Measurements from ENCODE around the gene RABGAP1L. TPM values are rescaled to one million over a fixed set of nuclear protein-coding genes. Genes with fewer than 3 reads are reported as not detected.

Gene RABGAP1L
- total and polyA plus RNA-seq, 11 donors: 18.6 to 195 (median 98.4) TPM

DNA sequence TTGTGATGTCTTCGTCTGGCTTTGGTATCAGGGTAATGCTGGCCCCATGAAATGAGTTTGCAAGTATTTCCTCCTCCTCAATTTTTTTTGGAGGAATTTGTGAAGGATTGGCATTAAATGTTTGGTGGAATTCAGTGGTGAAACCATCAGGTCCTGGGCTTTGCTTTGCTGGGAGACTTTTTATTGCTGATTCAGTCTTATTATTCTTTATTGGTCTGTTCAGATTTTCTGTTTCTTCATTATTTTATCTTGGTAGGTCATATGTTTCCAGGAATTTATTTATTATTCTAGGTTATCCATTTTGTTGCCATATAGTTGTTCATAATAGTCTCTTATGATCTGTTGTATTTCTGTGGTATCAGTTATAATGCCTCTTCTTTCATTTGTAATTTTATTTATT, 126.7 kb downstream of the RABGAP1L start:
- peaks cover 0 to 57% (median 27%) of the 10 kb centered on the region in 9 donors for H3K36me3 ChIP-seq
- H3K4me3 ChIP-seq: no peak overlapping the region
- WGBS, 4 donors: 90 to 96% (median 95%) methylated on average over 1 of the region's 1 CpG
- H3K27me3 ChIP-seq: no peaks in the 10 kb centered on the region
- peaks cover 0 to 4% (median 0%) of the 10 kb centered on the region in 12 donors for H3K4me1 ChIP-seq
- DNase-seq (no peak), ATAC-seq (no peak)
- no peak for TF ChIP-seq POLR2A (IDR thresholded peaks at IDR 0.05)
- TF ChIP-seq, protein P1, sequence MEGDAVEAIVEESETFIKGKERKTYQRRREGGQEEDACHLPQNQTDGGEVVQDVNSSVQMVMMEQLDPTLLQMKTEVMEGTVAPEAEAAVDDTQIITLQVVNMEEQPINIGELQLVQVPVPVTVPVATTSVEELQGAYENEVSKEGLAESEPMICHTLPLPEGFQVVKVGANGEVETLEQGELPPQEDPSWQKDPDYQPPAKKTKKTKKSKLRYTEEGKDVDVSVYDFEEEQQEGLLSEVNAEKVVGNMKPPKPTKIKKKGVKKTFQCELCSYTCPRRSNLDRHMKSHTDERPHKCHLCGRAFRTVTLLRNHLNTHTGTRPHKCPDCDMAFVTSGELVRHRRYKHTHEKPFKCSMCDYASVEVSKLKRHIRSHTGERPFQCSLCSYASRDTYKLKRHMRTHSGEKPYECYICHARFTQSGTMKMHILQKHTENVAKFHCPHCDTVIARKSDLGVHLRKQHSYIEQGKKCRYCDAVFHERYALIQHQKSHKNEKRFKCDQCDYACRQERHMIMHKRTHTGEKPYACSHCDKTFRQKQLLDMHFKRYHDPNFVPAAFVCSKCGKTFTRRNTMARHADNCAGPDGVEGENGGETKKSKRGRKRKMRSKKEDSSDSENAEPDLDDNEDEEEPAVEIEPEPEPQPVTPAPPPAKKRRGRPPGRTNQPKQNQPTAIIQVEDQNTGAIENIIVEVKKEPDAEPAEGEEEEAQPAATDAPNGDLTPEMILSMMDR (IDR thresholded peaks at IDR 0.05): no peak
- intact Hi-C loops (cut with DNase I): loop anchor here in 1 of 10 donors (10.0 kb wide), 1 partner anchor 59 kb away; no protein-coding TSS in a partner anchor
- peaks cover 0 to 32% (median 1%) of the 10 kb centered on the region in 12 donors for H3K9me3 ChIP-seq
- no peak overlapping the region for H3K27ac ChIP-seq

DNA sequence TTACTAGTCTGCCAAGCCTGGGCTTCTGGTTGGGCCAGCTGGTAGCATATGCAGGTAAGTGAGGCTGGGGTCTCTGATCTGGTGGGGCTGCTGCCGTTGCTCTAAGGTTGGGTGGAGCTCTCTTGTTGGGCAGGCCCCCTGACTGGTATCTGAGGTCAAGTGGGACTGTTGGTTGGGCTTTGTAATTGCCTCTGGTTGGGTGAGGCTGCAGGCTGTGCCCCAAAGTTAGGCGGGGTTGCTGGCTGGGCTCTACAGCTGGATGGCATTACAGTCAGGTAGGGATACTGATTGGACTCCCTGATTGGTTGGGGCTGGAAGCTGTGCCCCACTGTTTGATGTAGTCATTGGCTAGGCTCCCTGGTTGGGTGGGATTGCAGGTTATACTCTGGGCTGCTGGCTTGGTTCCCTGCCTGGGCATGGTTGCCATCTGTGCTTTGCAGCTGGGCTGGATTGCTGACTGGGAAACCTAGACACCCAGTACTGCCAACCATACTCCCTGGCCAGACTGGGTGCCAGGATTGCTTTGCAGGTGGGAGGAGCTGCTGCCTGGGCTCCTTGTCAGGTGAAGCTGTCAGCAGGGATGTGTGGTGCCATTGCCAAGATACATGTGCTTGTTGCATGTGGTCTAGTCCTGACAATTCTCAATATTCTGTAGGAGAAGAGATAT, 130.5 kb downstream of the RABGAP1L start:
- no peak for TF ChIP-seq POLR2A (IDR thresholded peaks at IDR 0.05)
- TF ChIP-seq, protein P1 (IDR thresholded peaks at IDR 0.05): no peak
- no peaks in the 10 kb centered on the region for H3K27me3 ChIP-seq
- intact Hi-C loops (cut with DNase I): loop anchor here in 1 of 10 donors (10.0 kb wide), 1 partner anchor 55 kb away; no protein-coding TSS in a partner anchor
- H3K27ac ChIP-seq: no peak overlapping the region
- peaks cover 0 to 44% (median 13%) of the 10 kb centered on the region in 9 donors for H3K36me3 ChIP-seq
- H3K4me1 ChIP-seq: peaks cover 0 to 4% (median 0%) of the 10 kb centered on the region in 12 donors
- peaks cover 0 to 35% (median 3%) of the 10 kb centered on the region in 12 donors for H3K9me3 ChIP-seq
- ATAC-seq (peak; percentile 66 to 88 (median 81)), DNase-seq (peak; percentile 10 to 79 (median 34))
- H3K4me3 ChIP-seq: no peak overlapping the region
- 50 to 71% (median 62%) methylated on average over 1 to 2 of the region's 2 CpGs for WGBS, 4 donors

DNA sequence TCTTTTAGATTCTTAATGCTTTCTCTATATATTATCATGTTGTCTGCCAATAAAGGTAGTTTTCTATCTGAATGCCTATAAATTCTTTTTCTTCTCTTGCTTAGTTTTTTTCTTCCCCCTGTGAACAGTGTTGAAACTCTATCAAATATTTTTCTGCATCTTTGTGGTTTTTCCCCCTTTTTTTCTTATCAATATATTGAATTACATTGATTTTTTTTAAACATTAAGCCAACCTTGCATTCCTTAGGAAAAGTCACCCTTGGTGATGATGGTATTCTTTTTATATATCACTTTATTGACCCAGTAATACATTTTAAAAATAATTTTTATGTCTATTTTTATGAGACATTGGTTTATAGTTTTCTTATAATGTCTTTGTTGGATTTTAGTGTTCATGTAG, 131.7 kb downstream of the RABGAP1L start:
- intact Hi-C loops (cut with DNase I): no loop called here
- Histone ChIP-seq H3K36me3 (peaks cover 0 to 37% (median 13%) of the 10 kb centered on the region in 9 donors), H3K27me3 (no peaks in the 10 kb centered on the region), H3K4me3 (no peak overlapping the region), H3K4me1 (peaks cover 0 to 4% (median 0%) of the 10 kb centered on the region in 12 donors), H3K27ac (no peak overlapping the region), H3K9me3 (peaks cover 0 to 35% (median 3%) of the 10 kb centered on the region in 12 donors)
- DNase-seq (no peak), ATAC-seq (no peak)
- no peak for TF ChIP-seq POLR2A (IDR thresholded peaks at IDR 0.05)
- TF ChIP-seq, protein P1 (IDR thresholded peaks at IDR 0.05): no peak

DNA sequence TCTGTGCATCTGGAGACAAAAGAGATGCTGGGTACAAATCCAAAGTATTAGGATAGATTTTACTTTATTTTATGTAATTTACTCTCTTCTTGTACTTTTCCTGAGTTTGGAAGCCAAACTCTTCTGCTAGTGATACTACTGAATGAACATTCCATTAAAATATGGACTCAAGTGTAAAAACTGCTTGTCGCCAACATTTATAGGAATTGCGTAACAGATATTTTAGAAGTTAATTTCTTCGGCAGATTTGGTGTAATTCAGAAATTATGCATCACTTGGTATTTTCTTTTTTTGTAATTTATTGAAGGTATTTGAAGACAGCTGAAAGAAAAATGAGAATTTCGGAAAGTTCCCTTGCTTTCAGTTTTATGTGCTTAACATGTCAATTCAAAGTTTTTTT, 137.0 kb downstream of the RABGAP1L start:
- Histone ChIP-seq H3K27ac (no peak overlapping the region), H3K4me1 (no peaks in the 10 kb centered on the region), H3K4me3 (no peak overlapping the region), H3K36me3 (peaks cover 0 to 14% (median 2%) of the 10 kb centered on the region in 9 donors), H3K9me3 (peaks cover 0 to 8% (median 2%) of the 10 kb centered on the region in 12 donors), H3K27me3 (no peaks in the 10 kb centered on the region)
- ATAC-seq: no peak
- TF ChIP-seq, protein P1 (IDR thresholded peaks at IDR 0.05): no peak
- no peak for TF ChIP-seq POLR2A (IDR thresholded peaks at IDR 0.05)
- no peak for DNase-seq
- intact Hi-C loops (cut with DNase I): no loop called here
- WGBS, 4 donors: 95 to 97% (median 96%) methylated on average over 4 of the region's 4 CpGs
